ENCODE results near the gene CDH13.

CDH13 gene

DNA sequence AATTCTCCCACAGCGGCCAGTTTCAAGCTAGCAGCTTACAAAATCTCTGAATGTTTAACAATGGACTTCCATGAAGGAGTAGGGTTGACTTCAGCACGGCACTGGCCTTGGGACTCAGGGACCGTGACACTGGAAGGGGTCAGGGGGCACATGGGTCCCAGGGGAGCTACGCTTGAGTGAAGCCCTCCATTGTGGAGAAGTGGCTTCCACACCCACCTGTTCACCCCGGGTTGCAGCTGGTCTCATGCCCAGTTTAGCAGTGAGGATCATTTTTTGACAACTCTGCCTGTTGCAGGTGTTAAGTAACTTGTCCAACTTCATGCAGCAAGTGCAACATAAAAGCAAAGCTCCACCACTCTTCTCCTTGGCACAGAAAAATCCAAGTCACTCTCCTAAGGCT, 510.2 kb downstream of the CDH13 start:
- no peak for DNase-seq

DNA sequence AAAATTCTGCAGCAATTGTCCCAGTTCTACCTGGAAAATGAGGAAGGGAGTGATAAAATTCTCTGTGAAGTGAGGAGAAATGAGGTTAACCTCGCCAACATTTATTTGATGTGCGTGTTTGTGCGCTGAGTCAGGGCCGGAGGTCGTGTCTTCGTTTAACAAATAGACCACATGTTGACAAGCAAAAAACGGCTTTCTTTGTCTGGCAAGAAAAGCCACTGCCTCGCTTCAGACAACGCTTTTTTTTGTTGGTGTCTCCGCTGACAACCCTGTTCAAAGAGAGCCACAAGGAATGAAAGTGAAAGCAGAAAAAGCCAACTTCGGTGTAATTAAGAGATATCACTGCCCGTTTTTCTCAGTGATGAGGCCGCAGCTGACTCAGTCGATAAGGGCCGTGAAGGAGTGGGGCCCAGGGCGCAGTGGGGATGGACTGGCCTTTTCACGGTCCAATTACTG, 510.6 kb downstream of the CDH13 start:
- peak; percentile 19 for DNase-seq

DNA sequence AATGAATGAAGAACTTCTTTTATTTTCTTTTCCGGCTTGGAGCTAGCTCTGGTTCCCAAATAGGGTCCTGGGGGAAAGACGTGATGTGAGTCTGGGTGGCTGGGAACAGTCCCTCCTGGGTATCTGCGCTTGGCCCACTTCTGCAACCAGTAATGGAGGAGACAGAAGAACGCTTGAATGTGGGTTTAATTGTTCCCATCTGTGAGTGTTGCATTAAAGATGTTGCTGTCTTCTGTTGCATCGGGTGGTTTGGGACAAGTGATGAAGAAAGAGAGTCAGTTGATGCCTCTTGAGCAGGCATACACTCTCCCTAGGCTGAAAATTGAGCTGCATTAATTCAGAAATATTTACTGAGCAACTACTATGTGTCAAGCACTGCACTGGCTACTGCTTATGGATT, 511.1 kb downstream of the CDH13 start:
- no peak for DNase-seq

DNA sequence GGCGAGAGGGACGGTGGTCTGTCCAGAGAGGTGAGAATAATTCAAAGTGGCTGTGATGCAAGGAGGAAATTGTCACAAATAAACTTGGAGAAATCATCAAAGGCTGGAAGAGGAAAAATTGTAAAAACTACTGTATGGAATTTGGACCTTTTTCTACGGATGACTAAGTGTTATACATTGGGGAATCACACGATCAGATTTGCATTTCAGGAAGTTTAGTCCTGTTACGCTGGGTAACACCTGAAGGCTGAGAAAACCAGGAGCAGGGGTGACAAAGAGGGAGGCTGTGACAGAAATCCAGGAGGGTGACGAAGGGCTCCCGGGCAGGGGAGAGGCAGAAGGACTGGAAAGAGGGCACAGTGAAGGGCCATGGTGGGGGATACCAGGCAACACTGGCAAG, 511.7 kb downstream of the CDH13 start:
- no peak for DNase-seq

DNA sequence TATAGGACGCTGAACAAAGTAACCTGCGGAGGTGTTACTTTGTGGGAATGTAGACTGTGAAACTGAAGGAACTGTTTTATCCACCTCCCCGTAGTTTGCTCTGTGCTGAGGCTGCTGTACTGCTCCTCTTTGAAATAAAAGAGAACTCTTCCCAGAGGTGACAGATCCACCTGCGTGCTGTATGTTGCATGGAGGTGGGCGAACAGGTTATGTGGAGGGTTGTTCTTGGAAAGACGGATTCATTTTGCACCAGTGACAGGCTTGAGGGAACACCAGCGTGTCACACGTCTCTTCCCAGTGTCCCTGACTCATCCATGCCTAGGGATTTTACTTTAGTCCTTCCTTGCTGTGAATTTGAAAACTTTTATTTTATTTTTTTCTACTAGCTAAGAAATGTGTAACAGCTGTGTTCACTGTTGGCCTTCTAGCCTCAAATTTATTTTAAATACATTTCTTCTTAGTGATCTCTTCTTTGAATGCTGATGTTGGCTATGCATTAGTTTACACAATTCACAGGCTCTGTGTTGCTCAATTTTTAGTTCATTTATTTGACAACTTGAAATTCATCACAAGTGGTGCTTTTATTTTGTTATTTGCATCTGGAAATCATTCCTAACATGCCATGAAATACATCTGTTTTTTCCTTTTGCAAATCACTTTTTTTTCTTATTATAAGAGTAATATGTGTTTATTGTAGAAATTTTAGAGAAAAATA, 512.4 kb downstream of the CDH13 start:
- DNase-seq = no peak

DNA sequence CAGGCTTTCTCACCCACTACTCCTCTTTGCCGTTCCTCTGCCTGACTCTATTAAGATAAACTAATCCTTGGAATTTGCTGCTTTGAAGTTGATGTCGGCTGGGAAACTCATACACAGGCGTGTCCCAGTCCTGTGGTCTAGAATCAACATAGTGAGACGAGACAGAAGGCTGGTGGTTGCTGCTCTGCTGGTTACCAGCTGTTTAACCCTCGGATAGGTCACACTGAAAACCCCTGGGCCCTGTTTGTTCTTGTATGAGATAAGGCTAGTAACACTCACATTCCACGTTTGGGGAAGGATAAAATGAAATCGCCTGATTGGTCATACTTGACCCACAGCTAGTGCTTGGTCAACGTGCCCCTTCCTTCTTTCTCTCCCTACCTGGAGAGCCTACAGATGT, 517.0 kb downstream of the CDH13 start:
- DNase-seq = no peak

DNA sequence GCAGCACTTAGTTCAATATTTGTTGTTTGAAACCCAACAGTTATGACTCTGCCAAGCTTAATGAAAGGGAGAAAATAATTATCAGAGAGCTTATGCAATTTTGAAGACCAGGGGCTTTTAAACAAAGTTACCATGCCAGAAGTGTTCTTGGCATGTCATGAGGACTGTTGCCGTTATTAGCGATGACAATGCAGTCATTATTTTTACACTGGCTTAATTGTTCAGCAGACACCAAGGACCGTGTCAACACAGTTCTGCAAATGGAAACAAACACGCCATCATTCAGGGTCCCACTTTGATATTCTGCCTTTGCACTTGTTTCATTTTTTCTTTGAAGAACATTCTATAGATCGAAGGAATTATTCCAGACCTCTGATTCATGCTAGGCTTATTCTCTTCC, 518.5 kb downstream of the CDH13 start:
- DNase-seq = no peak

DNA sequence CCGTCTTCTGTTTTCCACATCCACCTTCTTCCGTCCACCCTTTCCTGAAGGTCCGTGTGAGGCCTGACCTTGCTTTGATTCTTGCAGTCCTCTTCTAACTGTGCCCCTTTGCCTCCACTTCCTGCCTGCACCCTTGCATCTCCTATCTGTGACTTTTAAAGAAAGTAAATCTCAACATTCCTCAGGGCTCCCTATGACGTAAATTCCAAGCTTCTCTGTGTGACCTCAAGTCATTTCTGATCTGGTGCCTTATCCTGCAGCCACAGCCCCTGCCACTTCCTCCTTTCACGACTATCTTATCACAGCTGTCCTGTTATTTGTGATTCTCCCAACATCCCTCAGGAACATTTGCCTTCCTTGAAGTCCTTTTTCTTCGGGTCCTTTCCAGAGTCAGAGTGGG, 520.5 kb downstream of the CDH13 start:
- DNase-seq = no peak

DNA sequence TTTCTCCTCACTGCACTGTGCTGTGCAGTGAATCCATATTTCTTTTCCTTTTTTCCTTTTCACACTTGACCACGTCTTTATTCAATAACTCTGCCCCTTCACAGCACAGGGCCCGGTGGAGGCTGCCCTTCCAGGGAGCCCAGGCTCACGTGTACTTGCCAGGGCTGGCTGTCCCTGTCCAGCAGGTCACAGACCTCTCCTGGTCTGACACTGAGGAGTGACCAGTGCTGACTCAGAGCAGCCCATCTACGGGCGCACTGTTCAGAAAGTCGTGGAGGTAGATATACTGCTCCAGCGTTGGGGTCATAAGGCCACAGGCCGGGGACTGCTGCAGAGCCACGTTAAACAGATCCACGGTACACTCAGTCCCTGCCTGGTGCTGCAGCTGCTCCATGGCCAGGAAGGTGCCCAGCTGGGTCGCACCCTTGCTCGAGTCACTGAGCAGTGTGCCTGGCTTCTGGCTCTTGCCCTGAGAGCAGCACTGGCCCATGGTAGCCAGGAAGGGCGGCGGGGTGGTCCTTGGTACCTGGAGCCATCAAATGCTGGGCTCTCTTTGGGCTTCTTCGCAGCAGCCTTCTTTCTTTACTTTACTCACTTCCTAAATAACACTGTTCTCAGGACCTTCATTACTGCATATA, 531.7 kb downstream of the CDH13 start:
- DNase-seq = no peak

DNA sequence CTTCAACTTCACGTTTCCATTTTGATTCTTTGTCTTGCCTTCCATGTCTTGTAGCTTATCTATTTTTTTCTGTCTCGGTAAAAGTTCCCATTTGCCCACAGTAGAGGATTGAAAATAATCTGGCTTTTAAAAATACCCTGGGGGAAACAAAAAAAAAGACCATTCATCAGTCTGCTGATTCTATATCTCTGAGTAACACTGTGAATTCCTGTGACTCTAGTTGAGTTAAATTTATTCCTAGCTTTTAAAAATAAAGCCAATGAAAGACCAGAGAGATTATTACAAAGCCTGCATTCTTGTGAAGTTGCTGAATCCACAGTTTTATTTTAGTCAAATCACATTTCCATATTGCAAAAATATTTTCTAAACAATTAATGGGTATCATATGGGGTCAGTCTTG, 532.3 kb downstream of the CDH13 start:
- DNase-seq = no peak

DNA sequence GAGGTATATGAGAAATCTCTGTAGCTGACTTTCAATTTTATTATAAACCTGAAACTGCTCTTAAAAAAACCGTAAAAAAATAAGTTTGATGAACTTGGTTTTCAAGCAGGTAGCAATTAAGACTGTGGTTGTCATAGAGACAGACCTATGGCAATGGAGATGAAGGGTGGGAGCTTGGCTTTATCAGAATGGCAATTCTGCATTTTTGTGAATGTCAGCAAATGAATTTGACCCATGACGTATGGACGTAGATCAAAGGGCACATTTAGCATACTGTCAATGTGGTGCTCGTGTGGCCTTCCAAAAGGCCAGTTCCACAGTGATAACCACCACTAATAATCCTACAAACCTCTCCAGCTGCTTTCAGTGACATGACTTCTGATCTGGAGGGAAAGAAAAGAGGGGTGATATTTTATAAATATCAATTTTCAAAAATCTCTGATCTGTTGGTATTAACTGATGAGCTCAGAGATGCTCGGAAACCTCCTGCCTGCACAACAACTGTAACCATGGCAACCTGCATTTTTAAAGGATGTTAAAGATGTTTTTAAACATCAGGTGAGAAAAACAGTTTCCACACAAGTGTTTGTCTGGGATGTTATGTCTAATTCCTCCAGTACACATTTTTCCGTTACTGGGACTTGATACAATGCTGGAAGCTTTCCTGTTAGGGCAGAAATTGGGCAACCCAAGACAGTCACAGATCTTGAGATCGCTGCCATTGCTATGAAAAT, 533.7 kb downstream of the CDH13 start:
- no peak for DNase-seq

DNA sequence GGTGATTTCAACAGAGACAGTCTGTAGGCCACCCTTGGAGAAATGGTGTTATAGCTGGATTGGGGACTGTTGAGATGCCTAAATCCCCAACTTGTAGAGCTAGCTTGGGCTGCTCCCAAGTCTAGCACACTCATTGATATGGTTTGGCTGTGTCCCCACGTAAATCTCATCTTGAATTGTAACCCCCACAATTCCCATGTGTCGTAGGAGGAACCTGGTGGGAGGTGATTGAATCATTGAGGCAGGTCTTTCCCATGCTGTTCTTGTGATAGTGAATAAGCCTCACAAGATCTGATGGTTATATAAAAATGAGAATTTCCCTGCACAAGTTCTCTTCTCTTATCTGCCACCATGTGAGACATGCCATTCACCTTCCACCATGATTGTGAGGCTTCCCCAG, 536.0 kb downstream of the CDH13 start:
- no peak for DNase-seq

DNA sequence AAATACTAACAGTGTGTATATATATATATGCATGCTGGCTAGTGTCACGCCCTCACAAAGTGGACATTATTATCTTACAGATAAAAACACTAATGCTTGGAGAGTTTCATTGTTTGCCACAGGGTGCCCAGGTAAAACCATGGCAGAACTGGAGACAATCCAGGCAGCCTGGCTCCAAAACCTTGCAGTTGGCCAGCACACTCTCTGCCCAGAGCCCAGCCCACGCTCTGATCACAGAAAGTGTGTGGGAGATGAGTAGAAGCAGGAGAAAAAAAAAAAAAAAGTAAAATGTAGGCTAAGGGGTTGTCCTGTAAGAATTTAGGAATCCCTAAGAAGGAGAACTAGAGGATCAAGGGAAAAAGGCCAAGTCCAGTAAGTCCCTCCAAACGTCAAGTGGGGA, 538.0 kb downstream of the CDH13 start:
- no peak for DNase-seq

DNA sequence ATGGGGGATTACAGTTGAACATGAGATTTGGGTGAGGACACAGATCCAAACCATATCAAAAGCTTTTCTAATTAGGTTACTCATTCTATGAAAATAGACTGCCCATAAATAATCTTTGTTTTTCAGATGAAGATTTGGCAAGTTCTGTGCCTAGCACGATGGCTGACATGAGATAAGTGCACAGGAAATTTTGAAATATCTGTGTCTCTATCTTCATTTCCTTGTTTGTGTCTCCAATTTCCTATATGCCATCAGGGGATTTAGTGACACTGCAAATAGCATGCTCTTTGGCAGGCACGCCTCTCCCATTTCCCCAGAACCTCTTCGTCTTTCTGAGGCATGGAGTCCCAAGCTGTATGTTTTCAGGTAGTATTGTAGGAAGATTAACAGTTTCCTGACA, 544.6 kb downstream of the CDH13 start:
- DNase-seq = no peak

DNA sequence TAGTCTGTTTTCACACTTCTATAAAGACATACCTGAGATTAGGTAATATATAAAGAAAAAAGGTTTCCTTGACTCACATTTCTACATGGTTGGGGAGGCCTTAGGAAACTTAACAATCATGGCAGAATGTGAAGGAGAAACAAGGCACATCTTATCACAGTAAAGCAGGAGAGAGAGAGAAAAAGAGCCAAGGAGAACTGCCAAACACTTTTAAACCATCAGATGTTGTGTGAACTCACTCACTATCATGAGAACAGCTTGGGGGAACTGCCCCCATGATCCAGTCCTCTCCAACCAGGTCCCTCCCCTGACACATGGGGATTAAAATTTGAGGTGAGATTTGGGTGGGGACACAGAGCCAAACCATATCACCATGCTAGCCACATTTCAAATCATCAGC, 547.9 kb downstream of the CDH13 start:
- DNase-seq = no peak

DNA sequence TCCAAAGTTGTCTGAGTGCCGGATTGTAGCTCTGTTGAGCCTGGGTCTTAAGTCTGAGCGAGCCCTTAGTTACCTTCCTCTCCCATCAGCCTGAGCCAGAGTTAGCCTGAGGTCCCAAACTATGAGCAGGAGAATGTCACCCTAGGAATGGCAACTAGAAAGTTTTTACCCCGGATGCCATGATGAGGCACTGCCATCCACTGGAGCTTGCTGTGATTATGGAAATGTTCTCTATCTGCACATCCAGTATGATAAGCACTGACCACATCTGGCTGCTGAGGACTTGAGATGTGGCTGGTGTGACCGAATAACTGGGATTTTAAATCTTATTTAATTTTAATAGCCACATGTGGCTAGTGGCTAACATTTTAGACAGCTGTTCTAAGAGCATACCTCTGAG, 550.0 kb downstream of the CDH13 start:
- no peak for DNase-seq

DNA sequence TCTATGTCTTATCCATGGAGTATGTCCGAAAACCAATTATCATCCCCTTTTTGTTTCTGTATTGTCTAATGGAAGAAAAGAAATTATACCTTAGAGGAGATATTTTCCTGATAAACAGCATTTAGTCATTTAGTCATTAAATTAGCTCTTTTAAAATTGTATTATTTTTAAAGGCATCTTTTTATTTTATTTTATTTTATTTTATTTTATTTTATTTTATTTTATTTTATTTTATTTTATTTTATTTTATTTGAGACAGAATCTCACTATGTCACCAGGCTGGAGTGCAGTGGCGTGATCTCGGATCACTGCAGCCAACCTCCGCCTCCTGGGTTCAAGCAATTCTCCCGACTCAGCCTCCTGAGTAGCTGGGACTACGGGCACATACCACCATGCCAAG, 559.1 kb downstream of the CDH13 start:
- no peak for DNase-seq

DNA sequence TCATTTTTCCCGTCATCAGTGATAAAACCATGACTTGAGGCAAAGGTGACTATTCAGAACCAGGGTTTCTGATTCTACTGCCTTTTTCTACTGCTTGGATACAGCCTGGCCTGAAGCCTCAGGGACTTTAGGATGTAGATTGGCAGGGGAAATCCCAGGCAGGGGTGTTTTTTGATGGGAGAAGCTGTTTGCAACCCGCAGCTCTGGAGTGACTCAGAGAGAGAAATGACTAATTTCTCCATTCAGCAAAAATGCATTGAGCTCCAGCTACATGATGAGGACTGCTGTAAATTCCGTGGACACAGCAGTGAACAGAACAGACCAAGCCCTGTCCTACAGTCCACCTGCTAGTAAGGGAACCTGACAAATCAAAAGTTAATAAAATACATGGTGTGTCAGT, 560.6 kb downstream of the CDH13 start:
- DNase-seq = no peak

DNA sequence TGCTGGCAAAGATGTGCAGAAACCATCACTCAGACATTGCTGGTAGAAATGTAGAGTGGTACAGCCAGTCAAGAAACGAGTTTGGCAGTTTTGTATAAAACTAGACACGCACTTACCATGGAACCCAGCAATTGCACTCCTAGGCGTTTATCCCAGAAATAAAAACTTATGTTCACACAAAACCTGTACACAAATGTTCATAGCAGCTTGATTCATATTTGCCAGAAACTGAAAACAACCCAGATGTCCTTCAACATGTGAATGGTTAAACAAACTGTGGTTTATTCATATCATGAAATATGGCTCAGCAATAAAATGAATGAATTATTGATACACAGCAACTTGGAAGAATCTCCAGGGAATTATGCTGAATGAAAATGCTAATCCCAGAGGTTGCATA, 570.0 kb downstream of the CDH13 start:
- DNase-seq = no peak

DNA sequence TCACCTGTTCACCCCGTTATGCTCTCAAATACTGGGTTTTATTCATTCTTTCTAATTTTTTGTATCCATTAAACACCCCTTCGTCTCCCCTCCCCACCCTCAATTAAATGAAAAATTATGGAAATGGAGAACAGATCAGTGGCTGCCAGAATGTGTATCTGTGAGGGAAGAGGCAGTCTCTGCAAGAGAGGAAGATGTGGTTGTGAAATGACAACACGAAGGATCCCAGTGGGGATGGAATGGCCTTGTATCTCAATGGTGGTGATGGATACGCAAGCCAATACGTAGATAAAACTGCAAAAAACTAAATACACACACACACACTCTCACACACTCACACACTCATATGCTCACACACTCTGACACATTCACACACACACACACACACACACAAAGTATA, 570.7 kb downstream of the CDH13 start:
- no peak for DNase-seq

DNA sequence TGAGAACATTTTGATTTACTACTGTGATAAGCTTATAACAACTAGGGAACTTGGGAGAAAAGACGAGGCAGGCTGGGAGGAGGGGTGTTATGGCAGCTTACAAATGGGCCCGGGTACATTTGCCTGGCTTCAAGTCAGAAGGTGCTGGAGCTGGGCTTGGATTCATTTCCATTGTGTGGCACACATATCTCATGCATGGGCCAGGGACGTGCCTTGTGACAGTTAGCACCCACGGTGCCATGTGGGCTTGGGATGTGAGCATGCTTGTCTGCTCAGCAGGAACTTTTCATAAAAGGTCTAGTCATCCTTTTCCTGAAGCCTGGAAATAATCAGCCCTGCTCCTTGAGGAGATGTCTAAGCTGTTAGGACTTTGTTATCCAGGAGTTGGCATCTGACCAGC, 572.2 kb downstream of the CDH13 start:
- DNase-seq = no peak

DNA sequence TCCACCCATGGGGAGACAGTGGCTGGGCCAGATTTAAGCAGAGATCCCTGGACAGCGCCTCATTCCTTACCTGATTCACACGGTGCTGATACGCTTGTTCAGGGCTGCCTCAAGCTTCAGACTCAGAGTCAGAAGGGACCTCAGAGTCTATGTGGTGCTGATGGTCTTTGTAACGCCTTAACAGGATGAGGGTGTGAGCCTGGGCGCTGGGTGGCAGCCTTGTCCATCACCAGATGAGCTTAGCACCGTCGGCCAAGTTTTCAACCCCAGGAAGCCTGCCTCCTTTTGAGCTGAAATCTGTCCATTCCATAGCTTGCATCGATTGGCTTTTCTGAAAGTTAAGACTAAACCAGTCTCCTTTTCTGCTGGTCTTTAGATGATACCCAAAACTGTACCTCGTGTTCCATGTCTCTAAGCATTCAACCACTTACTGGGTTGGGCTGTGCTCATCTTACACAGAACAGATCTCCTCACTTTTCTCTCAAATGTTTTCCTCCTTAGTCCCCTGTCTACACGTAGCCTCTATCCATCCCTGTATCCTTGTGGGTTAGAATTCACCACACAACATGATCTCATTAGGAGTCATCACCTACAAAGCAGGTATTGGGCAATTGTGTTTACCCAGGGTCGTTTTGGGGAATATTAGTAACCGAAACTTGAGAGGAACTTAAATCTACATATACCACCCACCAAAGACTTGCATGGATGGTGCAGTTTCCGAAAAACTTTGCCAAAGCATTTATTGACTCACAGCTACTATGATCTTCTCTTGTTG, 573.4 kb downstream of the CDH13 start:
- no peak for DNase-seq

DNA sequence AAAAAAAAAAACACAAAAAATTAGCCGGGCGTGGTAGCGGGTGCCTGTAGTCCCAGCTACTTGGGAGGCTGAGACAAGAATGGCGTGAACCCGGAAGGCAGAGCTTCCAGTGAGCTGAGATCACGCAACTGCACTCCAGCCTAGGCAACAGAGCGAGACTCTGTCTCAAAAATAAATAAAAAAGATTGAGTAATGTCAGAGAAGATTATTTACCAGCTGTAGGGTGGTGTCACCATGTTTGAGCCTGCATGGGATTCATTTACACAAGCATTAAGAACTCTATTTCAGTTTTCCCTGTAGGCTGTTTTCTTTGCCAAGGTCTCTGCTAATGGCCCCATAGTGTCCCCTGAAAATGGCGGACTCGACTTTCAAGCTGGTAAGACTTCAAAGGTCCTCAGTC, 575.0 kb downstream of the CDH13 start:
- DNase-seq = no peak

Measured in central memory CD4-positive, alpha-beta T cell (primary cell).